ENCODE results near the gene ZDHHC13. TPM values are rescaled to one million over a fixed set of nuclear protein-coding genes. Genes with fewer than 3 reads are reported as not detected.

The ZDHHC13 gene
- total RNA-seq, 1 donor: 20.3 TPM

- no peak overlapping the region for H3K4me3 ChIP-seq (ENCODE audit: low read depth, low read length)
- DNase-seq (ENCODE audit: low read depth): peak; percentile 42
- TF ChIP-seq, protein P1, sequence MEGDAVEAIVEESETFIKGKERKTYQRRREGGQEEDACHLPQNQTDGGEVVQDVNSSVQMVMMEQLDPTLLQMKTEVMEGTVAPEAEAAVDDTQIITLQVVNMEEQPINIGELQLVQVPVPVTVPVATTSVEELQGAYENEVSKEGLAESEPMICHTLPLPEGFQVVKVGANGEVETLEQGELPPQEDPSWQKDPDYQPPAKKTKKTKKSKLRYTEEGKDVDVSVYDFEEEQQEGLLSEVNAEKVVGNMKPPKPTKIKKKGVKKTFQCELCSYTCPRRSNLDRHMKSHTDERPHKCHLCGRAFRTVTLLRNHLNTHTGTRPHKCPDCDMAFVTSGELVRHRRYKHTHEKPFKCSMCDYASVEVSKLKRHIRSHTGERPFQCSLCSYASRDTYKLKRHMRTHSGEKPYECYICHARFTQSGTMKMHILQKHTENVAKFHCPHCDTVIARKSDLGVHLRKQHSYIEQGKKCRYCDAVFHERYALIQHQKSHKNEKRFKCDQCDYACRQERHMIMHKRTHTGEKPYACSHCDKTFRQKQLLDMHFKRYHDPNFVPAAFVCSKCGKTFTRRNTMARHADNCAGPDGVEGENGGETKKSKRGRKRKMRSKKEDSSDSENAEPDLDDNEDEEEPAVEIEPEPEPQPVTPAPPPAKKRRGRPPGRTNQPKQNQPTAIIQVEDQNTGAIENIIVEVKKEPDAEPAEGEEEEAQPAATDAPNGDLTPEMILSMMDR (IDR thresholded peaks at IDR 0.05; ENCODE audit: insufficient read depth, low read depth, low read length): no peak
Measured at GRCh38 chr11:19087658-19088057, 29.3 kb upstream of the ZDHHC13 start.

DNA sequence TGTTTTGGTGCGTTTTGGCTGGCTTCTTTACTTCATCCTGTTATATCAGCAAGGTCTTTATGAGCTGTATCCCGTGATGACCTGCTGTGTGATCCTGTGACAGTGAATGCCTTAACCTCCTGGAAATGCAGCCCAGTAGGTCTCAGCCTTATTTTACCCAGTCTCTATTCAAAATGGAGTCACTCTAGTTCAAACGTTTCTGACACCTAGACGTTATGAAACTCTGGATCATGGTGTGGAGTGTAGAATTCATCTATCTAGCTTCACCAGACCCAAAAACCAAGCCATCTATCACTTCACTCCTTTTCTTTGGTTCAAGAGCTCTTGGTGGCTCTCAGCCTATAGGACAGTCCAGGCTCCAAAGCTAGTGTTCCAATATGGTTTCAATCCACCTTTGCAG, 28.2 kb upstream of the ZDHHC13 start:
- TF ChIP-seq, protein P1 (IDR thresholded peaks at IDR 0.05; ENCODE audit: insufficient read depth, low read depth, low read length): no peak
- no peak overlapping the region for H3K4me3 ChIP-seq (ENCODE audit: low read depth, low read length)
- no peak for DNase-seq (ENCODE audit: low read depth)

DNA sequence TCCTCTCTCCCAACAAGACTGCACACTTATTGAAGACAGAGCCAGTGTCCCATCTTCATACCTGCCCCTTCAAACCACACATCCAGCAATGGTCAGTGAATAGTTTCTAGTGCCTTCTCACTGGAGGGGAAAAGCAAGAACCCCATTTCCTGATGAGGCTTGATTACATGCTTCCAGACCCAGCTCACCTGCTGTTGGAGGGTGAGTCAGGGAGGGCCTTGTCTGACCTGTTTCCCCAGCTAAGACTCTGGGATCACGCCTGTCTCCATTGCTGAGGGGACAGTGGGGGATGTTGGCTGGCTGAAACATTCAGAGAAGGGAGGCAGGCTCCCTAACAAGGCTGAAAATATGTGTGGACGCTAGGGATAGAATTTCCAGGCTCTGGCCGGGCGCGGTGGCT, 27.5 kb upstream of the ZDHHC13 start:
- DNase-seq (ENCODE audit: low read depth): no peak
- H3K4me3 ChIP-seq (ENCODE audit: low read depth, low read length): no peak overlapping the region
- TF ChIP-seq, protein P1 (IDR thresholded peaks at IDR 0.05; ENCODE audit: insufficient read depth, low read depth, low read length): no peak

GRCh38 chr11:19091366-19091765, 25.6 kb upstream of the ZDHHC13 start:
- no peak overlapping the region for H3K4me3 ChIP-seq (ENCODE audit: low read depth, low read length)
- no peak for DNase-seq (ENCODE audit: low read depth)
- TF ChIP-seq, protein P1 (IDR thresholded peaks at IDR 0.05; ENCODE audit: insufficient read depth, low read depth, low read length): no peak

DNA sequence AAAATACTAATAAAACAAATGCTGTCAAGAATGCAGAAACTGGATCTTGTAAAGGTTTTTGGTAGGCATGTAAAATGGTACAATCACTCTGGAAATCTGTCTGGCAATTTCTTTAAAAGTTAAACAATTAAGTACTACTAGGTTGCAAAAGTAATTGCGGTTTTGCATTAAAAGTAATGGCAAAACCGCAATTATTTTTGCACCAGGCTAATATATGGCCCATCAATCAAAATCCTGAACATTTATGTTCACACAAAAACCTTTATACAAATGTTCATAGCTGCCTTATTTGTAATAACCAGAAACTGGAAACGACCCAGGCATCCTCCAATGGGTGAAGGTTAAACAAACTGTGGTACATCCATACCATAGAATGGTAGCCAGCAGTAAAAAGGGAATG, 24.6 kb upstream of the ZDHHC13 start:
- TF ChIP-seq, protein P1 (IDR thresholded peaks at IDR 0.05; ENCODE audit: insufficient read depth, low read depth, low read length): no peak
- DNase-seq (ENCODE audit: low read depth): no peak
- no peak overlapping the region for H3K4me3 ChIP-seq (ENCODE audit: low read depth, low read length)

- DNase-seq (ENCODE audit: low read depth): no peak
- TF ChIP-seq, protein P1 (IDR thresholded peaks at IDR 0.05; ENCODE audit: insufficient read depth, low read depth, low read length): no peak
- H3K4me3 ChIP-seq (ENCODE audit: low read depth, low read length): no peak overlapping the region
Measured at GRCh38 chr11:19092850-19093249, 24.1 kb upstream of the ZDHHC13 start.

- peak; percentile 21 for DNase-seq (ENCODE audit: low read depth)
- TF ChIP-seq, protein P1 (IDR thresholded peaks at IDR 0.05; ENCODE audit: insufficient read depth, low read depth, low read length): no peak
- H3K4me3 ChIP-seq (ENCODE audit: low read depth, low read length): no peak overlapping the region
Measured at GRCh38 chr11:19093976-19094375, 23.0 kb upstream of the ZDHHC13 start.
